ENCODE data around the gene SDCBP2. TPM values are rescaled to one million over a fixed set of nuclear protein-coding genes. Genes with fewer than 3 reads are reported as not detected.

The SDCBP2 gene
- total and polyA plus RNA-seq, 2 of the 13 experiments (the other 11 are each of a cell fraction or from before 2014, with no cell fraction given): 1.2 to 2.4 TPM

GRCh38 chr20:1327241-1327653 lies 1.7 kb downstream of the SDCBP2 start (continued):
- 0 out of 2 replicates have a peak, but pooled peaks have one; percentile 71 for TF ChIP-seq ZNF225 (CRISPR knock-in tag; IDR thresholded peaks at IDR 0.05)
- TF ChIP-seq ZNF883 (CRISPR knock-in tag; IDR thresholded peaks at IDR 0.05; ENCODE audit: not compliant biosample characterization): peak; percentile 48
- 0 out of 2 replicates have a peak, but pooled peaks have one; percentile 53 for TF ChIP-seq RFXAP (CRISPR knock-in tag; IDR thresholded peaks at IDR 0.05; ENCODE audit: borderline replicate concordance)
- no peak for TF ChIP-seq ZFAT (CRISPR knock-in tag; conservative IDR thresholded peaks at IDR 0.05)
- peak; percentile 76 for TF ChIP-seq ZFP90 (CRISPR knock-in tag; IDR thresholded peaks at IDR 0.05; ENCODE audit: borderline replicate concordance)
- no peak for TF ChIP-seq SMAD1 (CRISPR knock-in tag; IDR thresholded peaks at IDR 0.05; ENCODE audit: borderline replicate concordance, low read depth)
- TF ChIP-seq ZNF549 (CRISPR knock-in tag; IDR thresholded peaks at IDR 0.05): no peak
- TF ChIP-seq MYPOP (CRISPR knock-in tag; IDR thresholded peaks at IDR 0.05): 0 out of 2 replicates have a peak, but pooled peaks have one; percentile 5
- no peak for TF ChIP-seq ZNF292 (CRISPR knock-in tag; IDR thresholded peaks at IDR 0.05; ENCODE audit: borderline replicate concordance, low read depth)
- 0 out of 2 replicates have a peak, but pooled peaks have one; percentile 29 for TF ChIP-seq ZC3H4 (CRISPR knock-in tag; IDR thresholded peaks at IDR 0.05; ENCODE audit: borderline replicate concordance)
- no peak for TF ChIP-seq ZNF318 (CRISPR knock-in tag; IDR thresholded peaks at IDR 0.05)
- TF ChIP-seq NONO (IDR thresholded peaks at IDR 0.05): no peak
- TF ChIP-seq NONO (CRISPR knock-in tag; conservative IDR thresholded peaks at IDR 0.05): 0 out of 2 replicates have a peak, but pooled peaks have one; percentile 9
- TF ChIP-seq SRSF9 (IDR thresholded peaks at IDR 0.05; ENCODE audit: borderline replicate concordance, insufficient read depth, low read depth, low read length, poor library complexity, severe bottlenecking): no peak
- TF ChIP-seq CBX1 (IDR thresholded peaks at IDR 0.05; ENCODE audit: low read depth): no peak
- TF ChIP-seq PRDM10 (CRISPR knock-in tag; IDR thresholded peaks at IDR 0.05; ENCODE audit: low read depth): 0 out of 2 replicates have a peak, but pooled peaks have one; percentile 7
